HG02852 (cell line): ENCODE data around the gene DOCK10.

Experiments used
- ATAC-seq: cut with Tn5 transposase; IDR thresholded peaks from one replicate; pipeline ENCODE4 v1.9.1; 2021; ENCODE audit warnings: mild to moderate bottlenecking, moderate library complexity; ENCODE audit not compliant: unreplicated experiment

DOCK10 gene

DNA sequence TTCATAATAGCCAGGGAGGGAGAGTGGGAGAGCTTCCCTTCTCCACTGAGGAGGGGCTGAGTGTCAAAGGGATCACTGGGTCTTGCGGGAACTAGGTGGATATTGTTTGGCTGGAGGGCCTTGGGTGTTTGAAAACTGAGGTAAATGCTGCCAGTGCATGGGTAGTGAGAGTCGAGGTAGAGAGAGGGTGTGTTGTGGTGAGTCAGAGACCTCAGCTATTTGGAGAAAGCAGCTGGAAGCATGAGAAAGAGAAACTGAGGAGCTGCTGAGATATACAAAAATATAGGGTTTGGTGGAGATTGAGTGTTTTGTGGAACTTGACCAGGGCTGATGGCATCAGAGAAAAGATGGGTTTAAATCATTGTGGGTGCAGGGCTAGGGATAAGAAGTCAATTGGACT lies 199.1 kb downstream of the DOCK10 start:
- ATAC-seq, result no peak

DNA sequence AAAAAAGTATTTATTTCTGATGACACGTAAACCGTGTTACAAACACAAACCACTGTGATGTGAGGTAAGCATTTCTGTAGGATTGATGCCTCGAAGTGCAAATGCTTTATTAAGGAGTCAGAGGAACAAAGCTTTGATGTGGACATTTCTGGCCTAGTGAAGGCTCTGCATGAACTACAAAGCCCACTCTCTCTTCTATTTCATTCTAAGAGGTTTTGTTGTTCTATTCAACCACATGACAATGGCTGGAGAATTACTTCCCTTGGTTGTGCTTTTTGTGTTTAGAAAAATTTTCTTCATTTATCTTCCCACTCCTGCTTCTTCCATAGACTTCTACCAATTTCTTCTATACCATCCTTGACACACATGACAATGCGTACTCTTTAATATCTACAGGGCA lies 200.4 kb downstream of the DOCK10 start:
- no peak for ATAC-seq

- ATAC-seq, result no peak
These were observed 203.9 kb downstream of the DOCK10 start for GRCh38 chr2:224838335-224838734.

GRCh38 chr2:224837558-224837957 lies 204.7 kb downstream of the DOCK10 start:
- no peak for ATAC-seq

GRCh38 chr2:224837066-224837465 lies 205.2 kb downstream of the DOCK10 start:
- ATAC-seq, result no peak

DNA sequence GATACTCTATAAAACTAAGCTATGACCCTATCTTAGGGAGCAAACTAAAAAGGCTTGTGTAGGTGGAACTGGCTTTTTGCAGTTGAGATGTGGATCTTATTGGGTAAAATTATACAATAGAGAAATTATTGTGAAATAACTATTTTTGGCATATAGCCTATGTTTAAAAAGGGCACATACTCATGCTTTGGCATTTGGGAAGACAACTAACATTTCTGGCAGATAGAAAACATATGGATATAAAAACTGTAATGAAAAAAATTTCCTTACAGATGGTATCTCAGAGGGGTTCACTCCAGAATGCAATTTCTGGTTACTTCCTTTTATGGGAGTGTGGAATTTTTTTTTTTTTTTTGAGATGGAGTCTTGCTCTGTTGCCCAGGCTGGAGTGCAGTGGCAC lies 206.0 kb downstream of the DOCK10 start:
- no peak for ATAC-seq

GRCh38 chr2:224835405-224835804 lies 206.9 kb downstream of the DOCK10 start:
- ATAC-seq, result no peak

DNA sequence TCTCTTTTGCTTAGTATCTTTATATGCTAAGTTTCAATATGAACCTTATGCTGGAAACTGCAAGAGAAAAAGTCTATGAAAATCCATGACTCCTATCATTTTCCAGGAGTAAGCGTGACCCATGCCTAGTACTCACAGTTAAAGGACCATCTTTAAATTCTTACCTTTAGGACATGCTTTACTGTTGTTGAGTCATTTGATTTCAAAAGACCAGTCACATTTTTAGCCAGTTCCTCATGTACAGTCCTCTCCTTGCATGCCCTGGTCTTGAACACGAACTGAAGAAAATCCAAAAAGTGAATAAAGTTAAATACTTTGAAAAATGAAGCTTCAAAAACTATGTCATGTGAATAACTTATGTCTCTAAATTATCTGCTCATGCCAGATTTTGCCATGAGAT lies 208.3 kb downstream of the DOCK10 start:
- ATAC-seq, result no peak

- ATAC-seq, result no peak
These were observed 210.1 kb downstream of the DOCK10 start for GRCh38 chr2:224832207-224832606.

- ATAC-seq, result no peak
These were observed 210.7 kb downstream of the DOCK10 start for GRCh38 chr2:224831530-224831929.

- ATAC-seq, result peak; percentile 57
These were observed 221.8 kb downstream of the DOCK10 start for GRCh38 chr2:224820283-224820991.

DNA sequence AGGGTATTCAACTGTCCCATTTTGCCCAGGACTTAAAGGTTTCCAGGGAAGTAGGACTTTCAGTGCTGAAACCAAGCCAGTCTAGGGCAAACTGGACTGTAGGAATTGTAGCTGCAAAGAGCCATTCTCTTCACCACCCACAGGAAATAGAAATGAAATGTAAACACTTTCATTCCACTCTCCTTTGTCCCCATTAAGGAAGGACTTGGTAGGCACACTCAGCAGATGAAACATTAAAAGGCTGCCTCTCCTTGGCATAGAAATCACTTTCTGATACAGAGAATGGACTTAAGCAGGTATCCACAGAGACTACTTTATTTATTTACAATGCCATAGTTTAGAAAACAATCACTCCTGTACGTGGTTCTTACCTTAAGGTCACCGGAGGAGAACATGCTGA lies 223.2 kb downstream of the DOCK10 start:
- no peak for ATAC-seq

- no peak for ATAC-seq
These were observed 224.6 kb downstream of the DOCK10 start for GRCh38 chr2:224817676-224818075.

DNA sequence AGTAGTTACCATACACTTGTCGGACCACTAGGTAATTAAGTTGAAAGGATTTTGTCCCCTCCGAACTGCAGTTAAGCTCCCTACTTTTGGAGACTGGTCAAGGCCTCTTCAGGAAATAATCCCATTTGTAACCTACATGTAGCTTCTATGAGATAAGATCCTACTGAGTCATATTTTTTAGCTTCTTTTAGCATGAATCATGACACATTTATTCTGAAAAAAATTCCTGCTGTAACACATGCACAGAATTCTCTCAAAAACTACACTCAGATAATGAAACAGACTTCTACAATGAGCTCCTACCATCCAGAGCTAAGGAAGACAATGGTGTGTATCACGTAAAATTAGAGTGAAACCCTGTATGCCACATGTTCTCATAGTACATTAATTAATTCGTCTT lies 225.5 kb downstream of the DOCK10 start:
- ATAC-seq, result no peak

GRCh38 chr2:224813578-224813977 lies 228.7 kb downstream of the DOCK10 start:
- no peak for ATAC-seq

DNA sequence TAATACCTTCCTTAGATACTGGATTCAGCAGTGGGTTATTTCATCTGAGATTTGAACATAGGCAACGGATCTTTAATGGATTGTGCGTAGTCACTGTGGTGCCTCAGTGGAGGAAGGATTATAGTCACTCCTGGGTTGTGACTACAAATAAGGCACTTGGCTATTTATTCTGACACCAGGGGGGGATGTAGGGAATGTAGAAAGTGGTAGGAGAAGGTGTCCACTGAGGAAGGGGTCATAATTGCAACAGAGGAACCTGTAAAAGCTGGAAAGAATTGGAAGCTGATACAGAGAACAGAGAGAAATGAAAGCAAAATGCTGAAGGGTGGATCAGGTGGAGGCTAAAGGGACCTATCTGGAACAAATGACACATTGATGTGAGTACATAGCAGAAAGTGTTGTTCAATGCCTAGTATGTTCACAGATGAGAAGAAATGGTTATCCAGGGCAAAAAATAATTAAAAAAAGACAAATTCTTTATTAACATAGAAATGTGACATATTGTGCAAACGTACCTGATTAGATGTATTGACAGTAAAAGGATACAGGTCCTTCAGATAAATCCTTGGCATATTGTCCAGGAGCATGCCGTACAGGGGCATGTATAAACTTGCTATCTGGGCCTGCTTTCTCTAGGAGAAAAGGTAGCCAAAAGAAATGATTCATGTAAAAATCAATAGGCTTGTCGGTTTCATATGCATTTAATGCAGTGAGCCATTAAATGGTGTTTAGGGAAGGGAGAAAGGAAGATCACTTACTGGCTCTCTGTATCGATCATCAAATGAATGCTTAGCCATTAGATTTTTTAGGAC lies 234.9 kb downstream of the DOCK10 start:
- no peak for ATAC-seq

DNA sequence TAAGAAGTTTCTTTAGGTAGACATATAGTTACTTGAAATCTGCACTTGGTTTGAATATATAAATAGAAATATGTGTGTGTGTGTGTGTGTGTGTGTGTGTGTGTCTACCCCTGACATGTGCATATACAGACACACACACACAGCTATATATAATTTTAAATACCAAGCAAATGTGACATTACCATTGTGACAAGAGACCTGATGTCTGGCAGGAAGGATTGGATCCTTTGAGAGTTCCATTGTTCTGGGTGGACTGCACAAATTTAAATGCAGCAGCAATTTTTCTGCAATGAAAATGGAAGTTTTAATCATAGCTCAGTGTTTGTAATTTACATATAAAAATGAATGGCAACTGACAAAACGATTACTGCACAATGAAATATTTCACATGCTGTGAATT lies 238.3 kb downstream of the DOCK10 start:
- no peak for ATAC-seq

DNA sequence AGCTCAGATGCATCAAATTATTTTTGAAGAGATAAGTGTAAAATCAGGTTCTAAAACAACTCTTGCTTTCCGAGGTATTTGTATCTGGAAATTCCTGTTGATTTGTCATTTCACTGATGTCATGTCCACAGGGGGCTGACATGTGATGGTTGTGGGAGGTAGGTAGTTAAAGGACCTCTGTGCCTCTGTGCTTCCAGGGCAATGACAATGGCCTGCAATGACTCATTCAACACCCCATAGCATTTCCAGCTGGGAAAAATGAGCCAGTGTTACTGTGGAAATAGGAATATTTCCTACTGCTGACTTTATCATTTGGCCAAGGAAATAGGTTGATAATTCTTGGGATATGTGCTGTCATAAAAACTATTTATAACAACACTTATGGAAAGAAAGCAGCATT lies 239.9 kb downstream of the DOCK10 start:
- no peak for ATAC-seq

- no peak for ATAC-seq
These were observed 240.9 kb downstream of the DOCK10 start for GRCh38 chr2:224801360-224801759.

DNA sequence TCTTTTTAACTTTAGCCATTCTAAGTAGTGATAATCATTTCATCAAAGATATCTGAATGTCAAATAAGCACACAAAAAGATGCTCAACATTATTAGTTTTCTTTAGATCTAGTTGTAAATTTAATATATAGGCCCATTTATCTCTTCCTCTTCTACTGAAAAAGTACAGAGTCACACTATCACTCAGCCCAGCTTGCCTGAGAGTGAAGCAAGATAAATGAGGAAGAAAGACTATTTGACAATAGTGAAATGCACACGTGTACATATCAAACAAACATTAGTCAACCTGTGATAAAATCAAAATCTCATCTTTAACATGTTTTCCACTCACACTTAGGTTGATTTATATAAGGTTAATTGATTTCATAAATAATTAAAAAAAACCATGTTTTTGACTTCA lies 242.6 kb downstream of the DOCK10 start:
- ATAC-seq, result no peak

DNA sequence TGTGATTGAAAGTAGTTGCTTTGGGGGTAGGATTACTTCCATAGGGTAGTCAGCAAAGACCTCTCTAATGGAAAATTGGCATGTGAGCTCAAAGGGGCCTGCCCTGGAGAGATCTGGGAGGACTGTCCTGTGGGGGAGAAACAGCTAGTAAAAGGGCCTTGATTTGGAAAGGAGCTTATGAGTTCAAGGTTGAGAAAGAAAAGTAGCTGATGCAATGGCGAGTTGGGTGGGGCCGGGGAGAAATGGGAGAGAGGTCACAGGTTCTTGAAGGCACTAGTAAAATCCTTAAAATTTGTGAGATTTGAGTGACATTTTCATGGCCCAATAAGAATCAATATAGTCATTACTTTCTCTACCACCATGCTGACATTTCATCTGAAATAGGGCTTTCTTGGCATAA lies 244.1 kb downstream of the DOCK10 start:
- ATAC-seq, result no peak

DNA sequence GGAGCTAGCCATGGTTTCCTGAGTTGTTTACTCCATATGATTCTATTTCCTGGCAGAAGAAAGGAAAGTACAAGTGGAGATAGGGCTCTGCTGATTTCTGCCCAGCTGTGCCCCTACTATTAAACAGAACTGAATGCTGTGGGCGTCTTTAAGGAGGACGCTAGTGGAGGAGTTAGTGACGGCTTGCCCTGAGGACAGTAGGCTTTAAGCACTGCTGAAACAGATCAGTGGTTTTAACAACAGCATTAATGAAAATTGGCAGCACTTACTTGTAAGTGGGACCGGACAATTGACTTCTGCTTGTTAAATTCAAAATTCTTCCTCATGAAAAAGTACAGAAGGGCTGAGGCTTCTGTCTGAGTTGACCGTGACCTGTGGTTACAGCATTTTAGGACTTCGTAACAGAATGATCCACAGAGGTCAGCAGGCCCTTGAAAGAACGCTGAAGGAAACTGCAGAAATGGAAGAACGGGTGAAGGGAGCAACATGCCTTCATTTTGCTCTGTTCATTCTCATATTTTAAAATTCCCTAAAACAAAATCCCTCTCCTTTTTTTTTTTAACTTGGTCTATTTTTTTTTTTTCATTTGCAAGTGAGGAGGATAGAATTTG lies 245.5 kb downstream of the DOCK10 start:
- no peak for ATAC-seq
